GM21717 (cell line): ENCODE data around the gene HBM.
"Not testable (repeated sequence)": the region's sequence is repeated elsewhere in the genome, so short reads cannot be mapped to it uniquely, and the experiment has no call there.

Experiments
- ATAC-seq: cut with Tn5 transposase; IDR thresholded peaks from one replicate; pipeline ENCODE4 v1.9.1; 2021; ENCODE audit warnings: mild to moderate bottlenecking, moderate library complexity; ENCODE audit not compliant: unreplicated experiment

The HBM gene

DNA sequence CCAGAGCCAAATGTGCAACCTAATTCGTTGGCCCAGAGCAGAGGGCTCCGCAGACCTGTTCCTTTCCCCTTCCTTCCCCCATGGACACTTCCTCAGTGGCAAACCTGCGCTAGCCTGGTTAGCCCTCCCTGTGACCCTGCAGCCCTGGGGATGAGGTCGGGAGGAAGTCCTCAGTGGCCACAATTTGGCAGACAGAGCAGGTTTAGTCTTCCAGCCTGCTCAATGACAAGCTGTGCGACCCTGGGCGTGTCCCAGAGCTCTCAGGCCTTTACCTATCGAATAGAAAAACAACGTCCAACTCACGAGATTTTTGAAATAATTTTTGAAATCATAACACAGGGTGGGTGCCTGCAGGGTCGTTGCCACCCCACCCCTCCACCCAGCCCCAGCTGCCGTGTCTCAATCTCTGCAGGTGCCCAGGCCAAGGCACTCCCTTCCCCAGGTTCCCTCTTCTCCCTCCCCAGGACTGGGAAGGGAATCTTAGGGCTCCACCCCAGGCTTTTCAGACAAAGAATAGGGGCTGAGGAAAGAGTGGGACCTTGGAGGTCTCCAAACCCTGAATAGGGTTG, 1.4 kb downstream of the HBM start:
- ATAC-seq, result no peak

DNA sequence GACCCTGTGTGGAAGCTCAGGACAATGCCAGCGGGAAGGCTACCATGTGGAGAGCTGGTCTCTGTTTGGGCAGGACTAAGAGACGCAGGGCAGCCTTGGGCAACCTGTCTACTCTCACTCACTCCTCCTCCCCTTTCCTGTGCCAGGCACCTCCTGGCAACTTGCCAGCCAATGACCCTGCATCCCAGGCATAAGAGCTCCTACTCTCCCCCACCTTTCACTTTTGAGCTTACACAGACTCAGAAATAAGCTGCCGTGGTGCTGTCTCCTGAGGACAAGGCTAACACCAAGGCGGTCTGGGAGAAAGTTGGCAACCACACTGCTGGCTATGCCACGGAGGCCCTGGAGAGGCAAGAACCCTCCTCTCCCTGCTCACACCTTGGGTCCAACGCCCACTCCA, 2.6 kb downstream of the HBM start:
- ATAC-seq, result no peak

DNA sequence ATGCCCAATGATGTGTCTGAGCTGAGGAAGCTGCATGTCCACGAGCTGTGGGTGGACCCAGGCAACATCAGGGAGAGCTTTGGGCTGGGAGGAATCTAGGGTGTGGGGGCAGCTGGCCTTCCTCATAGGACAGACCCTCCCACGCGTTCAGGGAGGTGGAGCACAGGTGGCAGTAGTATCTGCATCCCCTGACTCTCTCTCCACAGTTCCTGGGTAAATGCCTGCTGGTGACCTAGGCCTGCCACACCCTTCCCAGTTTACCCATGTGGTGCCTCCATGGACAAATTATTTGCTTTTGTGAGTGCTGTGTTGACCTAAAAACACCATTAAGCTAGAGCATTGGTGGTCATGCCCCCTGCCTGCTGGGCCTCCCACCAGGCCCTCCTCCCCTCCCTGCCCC, 3.2 kb downstream of the HBM start:
- no peak for ATAC-seq

DNA sequence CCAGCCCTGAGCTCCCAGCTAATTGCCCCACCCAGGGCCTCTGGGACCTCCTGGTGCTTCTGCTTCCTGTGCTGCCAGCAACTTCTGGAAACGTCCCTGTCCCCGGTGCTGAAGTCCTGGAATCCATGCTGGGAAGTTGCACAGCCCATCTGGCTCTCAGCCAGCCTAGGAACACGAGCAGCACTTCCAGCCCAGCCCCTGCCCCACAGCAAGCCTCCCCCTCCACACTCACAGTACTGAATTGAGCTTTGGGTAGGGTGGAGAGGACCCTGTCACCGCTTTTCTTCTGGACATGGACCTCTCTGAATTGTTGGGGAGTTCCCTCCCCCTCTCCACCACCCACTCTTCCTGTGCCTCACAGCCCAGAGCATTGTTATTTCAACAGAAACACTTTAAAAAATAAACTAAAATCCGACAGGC, 4.3 kb downstream of the HBM start:
- not testable (repeated sequence) for ATAC-seq

DNA sequence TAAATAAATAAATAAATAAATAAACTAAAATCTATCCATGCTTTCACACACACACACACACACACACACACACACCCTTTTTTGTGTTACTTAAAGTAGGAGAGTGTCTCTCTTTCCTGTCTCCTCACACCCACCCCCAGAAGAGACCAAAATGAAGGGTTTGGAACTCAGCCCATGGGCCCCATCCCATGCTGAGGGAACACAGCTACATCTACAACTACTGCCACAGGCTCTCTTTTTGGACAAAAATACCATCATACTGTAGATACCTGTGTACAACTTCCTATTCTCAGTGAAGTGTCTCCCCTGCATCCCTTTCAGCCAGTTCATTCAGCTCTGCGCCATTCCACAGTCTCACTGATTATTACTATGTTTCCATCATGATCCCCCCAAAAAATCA, 5.0 kb downstream of the HBM start:
- no peak for ATAC-seq

DNA sequence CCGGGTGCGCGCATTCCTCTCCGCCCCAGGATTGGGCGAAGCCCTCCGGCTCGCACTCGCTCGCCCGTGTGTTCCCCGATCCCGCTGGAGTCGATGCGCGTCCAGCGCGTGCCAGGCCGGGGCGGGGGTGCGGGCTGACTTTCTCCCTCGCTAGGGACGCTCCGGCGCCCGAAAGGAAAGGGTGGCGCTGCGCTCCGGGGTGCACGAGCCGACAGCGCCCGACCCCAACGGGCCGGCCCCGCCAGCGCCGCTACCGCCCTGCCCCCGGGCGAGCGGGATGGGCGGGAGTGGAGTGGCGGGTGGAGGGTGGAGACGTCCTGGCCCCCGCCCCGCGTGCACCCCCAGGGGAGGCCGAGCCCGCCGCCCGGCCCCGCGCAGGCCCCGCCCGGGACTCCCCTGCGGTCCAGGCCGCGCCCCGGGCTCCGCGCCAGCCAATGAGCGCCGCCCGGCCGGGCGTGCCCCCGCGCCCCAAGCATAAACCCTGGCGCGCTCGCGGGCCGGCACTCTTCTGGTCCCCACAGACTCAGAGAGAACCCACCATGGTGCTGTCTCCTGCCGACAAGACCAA, 6.7 kb downstream of the HBM start, which contains the start of gene HBA2:
HBA2 (plus strand) TSS at position 503 of the 568 bp plus-strand sequence; CDS start at position 540, 37 bp downstream.
- not testable (repeated sequence) for ATAC-seq

DNA sequence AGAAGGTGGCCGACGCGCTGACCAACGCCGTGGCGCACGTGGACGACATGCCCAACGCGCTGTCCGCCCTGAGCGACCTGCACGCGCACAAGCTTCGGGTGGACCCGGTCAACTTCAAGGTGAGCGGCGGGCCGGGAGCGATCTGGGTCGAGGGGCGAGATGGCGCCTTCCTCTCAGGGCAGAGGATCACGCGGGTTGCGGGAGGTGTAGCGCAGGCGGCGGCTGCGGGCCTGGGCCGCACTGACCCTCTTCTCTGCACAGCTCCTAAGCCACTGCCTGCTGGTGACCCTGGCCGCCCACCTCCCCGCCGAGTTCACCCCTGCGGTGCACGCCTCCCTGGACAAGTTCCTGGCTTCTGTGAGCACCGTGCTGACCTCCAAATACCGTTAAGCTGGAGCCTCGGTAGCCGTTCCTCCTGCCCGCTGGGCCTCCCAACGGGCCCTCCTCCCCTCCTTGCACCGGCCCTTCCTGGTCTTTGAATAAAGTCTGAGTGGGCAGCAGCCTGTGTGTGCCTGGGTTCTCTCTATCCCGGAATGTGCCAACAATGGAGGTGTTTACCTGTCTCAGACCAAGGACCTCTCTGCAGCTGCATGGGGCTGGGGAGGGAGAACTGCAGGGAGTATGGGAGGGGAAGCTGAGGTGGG, 7.6 kb downstream of the HBM start:
- ATAC-seq, result not testable (repeated sequence)

DNA sequence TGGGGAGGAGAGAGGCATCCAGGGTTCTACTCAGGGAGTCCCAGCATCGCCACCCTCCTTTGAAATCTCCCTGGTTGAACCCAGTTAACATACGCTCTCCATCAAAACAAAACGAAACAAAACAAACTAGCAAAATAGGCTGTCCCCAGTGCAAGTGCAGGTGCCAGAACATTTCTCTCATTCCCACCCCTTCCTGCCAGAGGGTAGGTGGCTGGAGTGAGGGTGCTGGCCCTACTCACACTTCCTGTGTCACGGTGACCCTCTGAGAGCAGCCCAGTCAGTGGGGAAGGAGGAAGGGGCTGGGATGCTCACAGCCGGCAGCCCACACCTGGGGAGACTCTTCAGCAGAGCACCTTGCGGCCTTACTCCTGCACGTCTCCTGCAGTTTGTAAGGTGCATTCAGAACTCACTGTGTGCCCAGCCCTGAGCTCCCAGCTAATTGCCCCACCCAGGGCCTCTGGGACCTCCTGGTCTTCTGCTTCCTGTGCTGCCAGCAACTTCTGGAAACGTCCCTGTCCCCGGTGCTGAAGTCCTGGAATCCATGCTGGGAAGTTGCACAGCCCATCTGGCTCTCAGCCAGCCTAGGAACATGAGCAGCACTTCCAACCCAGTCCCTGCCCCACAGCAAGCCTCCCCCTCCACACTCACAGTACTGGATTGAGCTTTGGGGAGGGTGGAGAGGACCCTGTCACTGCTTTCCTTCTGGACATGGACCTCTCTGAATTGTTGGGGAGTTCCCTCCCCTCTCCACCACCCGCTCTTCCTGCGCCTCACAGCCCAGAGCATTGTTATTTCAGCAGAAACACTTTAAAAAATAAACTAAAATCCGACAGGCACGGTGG, 8.4 kb downstream of the HBM start:
- not testable (repeated sequence) for ATAC-seq

DNA sequence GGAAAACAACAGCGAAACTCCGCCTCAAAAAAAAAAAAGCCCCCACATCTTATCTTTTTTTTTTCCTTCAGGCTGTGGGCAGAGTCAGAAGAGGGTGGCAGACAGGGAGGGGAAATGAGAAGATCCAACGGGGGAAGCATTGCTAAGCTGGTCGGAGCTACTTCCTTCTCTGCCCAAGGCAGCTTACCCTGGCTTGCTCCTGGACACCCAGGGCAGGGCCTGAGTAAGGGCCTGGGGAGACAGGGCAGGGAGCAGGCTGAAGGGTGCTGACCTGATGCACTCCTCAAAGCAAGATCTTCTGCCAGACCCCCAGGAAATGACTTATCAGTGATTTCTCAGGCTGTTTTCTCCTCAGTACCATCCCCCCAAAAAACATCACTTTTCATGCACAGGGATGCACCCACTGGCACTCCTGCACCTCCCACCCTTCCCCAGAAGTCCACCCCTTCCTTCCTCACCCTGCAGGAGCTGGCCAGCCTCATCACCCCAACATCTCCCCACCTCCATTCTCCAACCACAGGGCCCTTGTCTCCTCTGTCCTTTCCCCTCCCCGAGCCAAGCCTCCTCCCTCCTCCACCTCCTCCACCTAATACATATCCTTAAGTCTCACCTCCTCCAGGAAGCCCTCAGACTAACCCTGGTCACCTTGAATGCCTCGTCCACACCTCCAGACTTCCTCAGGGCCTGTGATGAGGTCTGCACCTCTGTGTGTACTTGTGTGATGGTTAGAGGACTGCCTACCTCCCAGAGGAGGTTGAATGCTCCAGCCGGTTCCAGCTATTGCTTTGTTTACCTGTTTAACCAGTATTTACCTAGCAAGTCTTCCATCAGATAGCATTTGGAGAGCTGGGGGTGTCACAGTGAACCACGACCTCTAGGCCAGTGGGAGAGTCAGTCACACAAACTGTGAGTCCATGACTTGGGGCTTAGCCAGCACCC, 9.5 kb downstream of the HBM start:
- no peak for ATAC-seq

DNA sequence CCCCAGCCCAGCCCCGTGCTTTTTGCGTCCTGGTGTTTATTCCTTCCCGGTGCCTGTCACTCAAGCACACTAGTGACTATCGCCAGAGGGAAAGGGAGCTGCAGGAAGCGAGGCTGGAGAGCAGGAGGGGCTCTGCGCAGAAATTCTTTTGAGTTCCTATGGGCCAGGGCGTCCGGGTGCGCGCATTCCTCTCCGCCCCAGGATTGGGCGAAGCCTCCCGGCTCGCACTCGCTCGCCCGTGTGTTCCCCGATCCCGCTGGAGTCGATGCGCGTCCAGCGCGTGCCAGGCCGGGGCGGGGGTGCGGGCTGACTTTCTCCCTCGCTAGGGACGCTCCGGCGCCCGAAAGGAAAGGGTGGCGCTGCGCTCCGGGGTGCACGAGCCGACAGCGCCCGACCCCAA, 10.2 kb downstream of the HBM start:
- ATAC-seq, result not testable (repeated sequence)

DNA sequence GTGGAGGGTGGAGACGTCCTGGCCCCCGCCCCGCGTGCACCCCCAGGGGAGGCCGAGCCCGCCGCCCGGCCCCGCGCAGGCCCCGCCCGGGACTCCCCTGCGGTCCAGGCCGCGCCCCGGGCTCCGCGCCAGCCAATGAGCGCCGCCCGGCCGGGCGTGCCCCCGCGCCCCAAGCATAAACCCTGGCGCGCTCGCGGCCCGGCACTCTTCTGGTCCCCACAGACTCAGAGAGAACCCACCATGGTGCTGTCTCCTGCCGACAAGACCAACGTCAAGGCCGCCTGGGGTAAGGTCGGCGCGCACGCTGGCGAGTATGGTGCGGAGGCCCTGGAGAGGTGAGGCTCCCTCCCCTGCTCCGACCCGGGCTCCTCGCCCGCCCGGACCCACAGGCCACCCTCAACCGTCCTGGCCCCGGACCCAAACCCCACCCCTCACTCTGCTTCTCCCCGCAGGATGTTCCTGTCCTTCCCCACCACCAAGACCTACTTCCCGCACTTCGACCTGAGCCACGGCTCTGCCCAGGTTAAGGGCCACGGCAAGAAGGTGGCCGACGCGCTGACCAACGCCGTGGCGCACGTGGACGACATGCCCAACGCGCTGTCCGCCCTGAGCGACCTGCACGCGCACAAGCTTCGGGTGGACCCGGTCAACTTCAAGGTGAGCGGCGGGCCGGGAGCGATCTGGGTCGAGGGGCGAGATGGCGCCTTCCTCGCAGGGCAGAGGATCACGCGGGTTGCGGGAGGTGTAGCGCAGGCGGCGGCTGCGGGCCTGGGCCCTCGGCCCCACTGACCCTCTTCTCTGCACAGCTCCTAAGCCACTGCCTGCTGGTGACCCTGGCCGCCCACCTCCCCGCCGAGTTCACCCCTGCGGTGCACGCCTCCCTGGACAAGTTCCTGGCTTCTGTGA, 11.0 kb downstream of the HBM start, which contains the start of gene HBA1:
HBA1 (plus strand) TSS at position 204 of the 906 bp plus-strand sequence; CDS start at position 241, 37 bp downstream.
- not testable (repeated sequence) for ATAC-seq

DNA sequence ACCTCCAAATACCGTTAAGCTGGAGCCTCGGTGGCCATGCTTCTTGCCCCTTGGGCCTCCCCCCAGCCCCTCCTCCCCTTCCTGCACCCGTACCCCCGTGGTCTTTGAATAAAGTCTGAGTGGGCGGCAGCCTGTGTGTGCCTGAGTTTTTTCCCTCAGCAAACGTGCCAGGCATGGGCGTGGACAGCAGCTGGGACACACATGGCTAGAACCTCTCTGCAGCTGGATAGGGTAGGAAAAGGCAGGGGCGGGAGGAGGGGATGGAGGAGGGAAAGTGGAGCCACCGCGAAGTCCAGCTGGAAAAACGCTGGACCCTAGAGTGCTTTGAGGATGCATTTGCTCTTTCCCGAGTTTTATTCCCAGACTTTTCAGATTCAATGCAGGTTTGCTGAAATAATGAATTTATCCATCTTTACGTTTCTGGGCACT, 11.6 kb downstream of the HBM start:
- ATAC-seq, result no peak

DNA sequence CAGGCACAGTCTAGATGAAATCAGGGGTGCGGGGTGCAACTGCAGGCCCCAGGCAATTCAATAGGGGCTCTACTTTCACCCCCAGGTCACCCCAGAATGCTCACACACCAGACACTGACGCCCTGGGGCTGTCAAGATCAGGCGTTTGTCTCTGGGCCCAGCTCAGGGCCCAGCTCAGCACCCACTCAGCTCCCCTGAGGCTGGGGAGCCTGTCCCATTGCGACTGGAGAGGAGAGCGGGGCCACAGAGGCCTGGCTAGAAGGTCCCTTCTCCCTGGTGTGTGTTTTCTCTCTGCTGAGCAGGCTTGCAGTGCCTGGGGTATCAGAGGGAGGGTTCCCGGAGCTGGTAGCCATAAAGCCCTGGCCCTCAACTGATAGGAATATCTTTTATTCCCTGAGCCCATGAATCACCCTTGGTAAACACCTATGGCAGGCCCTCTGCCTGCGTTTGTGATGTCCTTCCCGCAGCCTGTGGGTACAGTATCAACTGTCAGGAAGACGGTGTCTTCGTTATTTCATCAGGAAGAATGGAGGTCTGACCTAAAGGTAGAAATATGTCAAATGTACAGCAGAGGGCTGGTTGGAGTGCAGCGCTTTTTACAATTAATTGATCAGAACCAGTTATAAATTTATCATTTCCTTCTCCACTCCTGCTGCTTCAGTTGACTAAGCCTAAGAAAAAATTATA, 12.3 kb downstream of the HBM start:
- ATAC-seq, result no peak

DNA sequence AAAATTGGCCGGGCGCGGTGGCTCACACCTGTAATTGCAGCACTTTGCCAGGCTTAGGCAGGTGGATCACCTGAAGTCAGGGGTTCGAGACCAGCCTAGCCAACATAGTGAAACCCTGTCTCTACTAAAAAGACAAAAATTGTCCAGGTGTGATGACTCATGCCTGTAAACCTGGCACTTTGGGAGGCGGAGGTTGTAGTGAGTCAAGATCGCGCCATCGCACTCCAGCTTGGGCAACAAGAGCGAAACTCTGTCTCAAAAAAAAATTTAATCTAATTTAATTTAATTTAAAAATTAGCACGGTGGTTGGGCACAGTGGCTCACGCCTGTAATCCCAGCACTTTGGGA, 12.9 kb downstream of the HBM start:
- no peak for ATAC-seq

DNA sequence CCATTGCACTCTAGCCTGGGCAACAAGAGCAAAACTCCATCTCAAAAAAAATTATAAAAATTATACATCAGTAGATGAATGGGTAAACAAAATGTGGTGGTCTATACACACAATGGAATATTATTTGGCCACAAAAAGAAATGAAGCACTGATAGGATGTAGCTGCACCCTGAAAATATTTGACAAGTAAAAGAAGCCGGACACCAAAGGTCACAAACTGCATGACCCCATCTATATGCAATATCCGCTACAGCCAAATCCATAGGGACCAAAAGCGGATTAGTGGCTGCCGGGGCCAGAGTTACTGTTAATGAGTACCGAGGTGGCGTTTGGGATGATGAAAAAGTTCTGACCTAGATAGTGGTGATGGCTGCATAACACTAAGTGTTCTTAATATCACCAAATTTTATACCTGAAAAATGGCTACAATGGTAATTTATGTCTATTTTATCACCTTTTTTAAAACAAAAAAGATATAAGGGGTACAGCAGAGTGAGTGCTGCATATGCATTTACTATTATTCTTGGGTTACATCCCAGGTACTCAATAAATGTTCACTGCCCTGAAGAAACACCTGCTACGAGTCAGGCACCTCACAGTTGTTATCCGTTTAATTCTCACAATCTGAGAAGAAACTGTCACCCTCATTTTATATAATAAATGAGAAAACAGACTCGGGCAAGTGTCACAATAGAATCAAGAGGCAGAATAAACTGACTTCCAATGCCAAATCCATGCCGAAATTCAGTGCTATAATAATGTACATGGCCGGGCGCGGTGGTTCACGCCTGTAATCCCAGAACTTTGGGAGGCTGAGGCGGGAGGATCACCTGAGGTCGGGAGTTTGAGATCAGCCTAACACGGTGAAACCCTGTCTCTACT, 13.7 kb downstream of the HBM start:
- no peak for ATAC-seq

DNA sequence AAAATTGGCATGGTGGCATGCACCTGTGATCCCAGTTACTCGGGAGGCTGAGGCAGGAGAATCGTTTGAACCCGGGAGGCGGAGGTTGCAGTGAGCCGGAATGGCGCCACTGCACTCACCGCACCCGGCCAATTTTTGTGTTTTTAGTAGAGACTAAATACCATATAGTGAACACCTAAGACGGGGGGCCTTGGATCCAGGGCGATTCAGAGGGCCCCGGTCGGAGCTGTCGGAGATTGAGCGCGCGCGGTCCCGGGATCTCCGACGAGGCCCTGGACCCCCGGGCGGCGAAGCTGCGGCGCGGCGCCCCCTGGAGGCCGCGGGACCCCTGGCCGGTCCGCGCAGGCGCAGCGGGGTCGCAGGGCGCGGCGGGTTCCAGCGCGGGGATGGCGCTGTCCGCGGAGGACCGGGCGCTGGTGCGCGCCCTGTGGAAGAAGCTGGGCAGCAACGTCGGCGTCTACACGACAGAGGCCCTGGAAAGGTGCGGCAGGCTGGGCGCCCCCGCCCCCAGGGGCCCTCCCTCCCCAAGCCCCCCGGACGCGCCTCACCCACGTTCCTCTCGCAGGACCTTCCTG, 14.4 kb downstream of the HBM start, which contains the start of gene HBQ1:
HBQ1 (plus strand) TSS at position 359 of the 575 bp plus-strand sequence; CDS start at position 387, 28 bp downstream.
- ATAC-seq, result no peak
